Progenitor cell of endocrine pancreas (in vitro differentiated cells): ENCODE data around the gene CD68. TPM values are rescaled to one million over a fixed set of nuclear protein-coding genes. Genes with fewer than 3 reads are reported as not detected.

Source experiments
- DNase-seq: peaks from one replicate; pipeline ENCODE4 v3.0.0; 2021; ENCODE audit warnings: low spot score; ENCODE audit not compliant: unreplicated experiment
- H3K27ac Mint-ChIP-seq: 2 replicates; pipeline ENCODE4 v1.8.0; 2021; ENCODE audit warnings: mild to moderate bottlenecking, moderate library complexity, mixed read lengths
- H3K27me3 Mint-ChIP-seq: 2 replicates; pipeline ENCODE4 v1.8.0; 2021; ENCODE audit warnings: mixed read lengths
- H3K36me3 Mint-ChIP-seq: 2 replicates; pipeline ENCODE4 v1.8.0; 2022; ENCODE audit warnings: mixed read lengths; ENCODE audit not compliant: insufficient read depth
- H3K4me1 Mint-ChIP-seq: 2 replicates; pipeline ENCODE4 v1.8.0; 2021; ENCODE audit warnings: low read depth, mixed read lengths
- H3K4me3 Mint-ChIP-seq: 2 replicates; pipeline ENCODE4 v1.8.0; 2021; ENCODE audit warnings: low read depth, mild to moderate bottlenecking, moderate library complexity, mixed read lengths
- H3K9me3 Mint-ChIP-seq: 2 replicates; pipeline ENCODE4 v1.8.0; 2021; ENCODE audit warnings: low read depth, mixed read lengths
- CTCF ChIP-seq: fragments of 200-600 bp; sonication (generic); IDR thresholded peaks from one replicate; pipeline ENCODE4 v1.5.0; 2021; ENCODE audit warnings: antibody characterized with exemption, mild to moderate bottlenecking; ENCODE audit not compliant: unreplicated experiment
- total RNA-seq: library from RNA; stranded (reverse); gene quantifications from 2 replicates; pipeline ENCODE4 v1.2.1, GENCODE V29; 2021

Gene CD68
- total RNA-seq, 1 donor from 2014 or later = not detected

- peak overlapping the region; percentile 98 for H3K4me3 Mint-ChIP-seq
- peak overlapping the region; percentile 97 for H3K27ac Mint-ChIP-seq
- no peak for TF ChIP-seq CTCF
- DNase-seq = peak; percentile 73
- H3K36me3 Mint-ChIP-seq = peaks cover 46% of the 10 kb centered on the region
- no peaks in the 10 kb centered on the region for H3K27me3 Mint-ChIP-seq
- H3K9me3 Mint-ChIP-seq = no peaks in the 10 kb centered on the region
- peaks cover 24% of the 10 kb centered on the region for H3K4me1 Mint-ChIP-seq
Observed at GRCh38 chr17:7573324-7574080, 5.9 kb upstream of the CD68 start.

GRCh38 chr17:7574176-7574953 is 5.1 kb upstream of the CD68 start:
- peak overlapping the region; percentile 97 for H3K27ac Mint-ChIP-seq
- TF ChIP-seq CTCF = no peak
- H3K27me3 Mint-ChIP-seq = no peaks in the 10 kb centered on the region
- DNase-seq = no peak
- H3K36me3 Mint-ChIP-seq = peaks cover 48% of the 10 kb centered on the region
- H3K9me3 Mint-ChIP-seq = no peaks in the 10 kb centered on the region
- peaks cover 29% of the 10 kb centered on the region for H3K4me1 Mint-ChIP-seq
- H3K4me3 Mint-ChIP-seq = peak overlapping the region; percentile 98

- Mint-ChIP-seq H3K9me3 (no peaks in the 10 kb centered on the region), H3K4me1 (peaks cover 34% of the 10 kb centered on the region), H3K36me3 (peaks cover 43% of the 10 kb centered on the region), H3K4me3 (peak overlapping the region; percentile 98), H3K27me3 (no peaks in the 10 kb centered on the region), H3K27ac (peak overlapping the region; percentile 97)
- no peak for DNase-seq
- TF ChIP-seq CTCF = no peak
Observed at GRCh38 chr17:7575481-7575883, 4.0 kb upstream of the CD68 start.

- peak overlapping the region; percentile 86 for H3K27ac Mint-ChIP-seq
- H3K36me3 Mint-ChIP-seq = peaks cover 41% of the 10 kb centered on the region
- H3K4me1 Mint-ChIP-seq = peaks cover 39% of the 10 kb centered on the region
- H3K4me3 Mint-ChIP-seq = peak overlapping the region; percentile 98
- no peaks in the 10 kb centered on the region for H3K27me3 Mint-ChIP-seq
- DNase-seq = no peak
- no peaks in the 10 kb centered on the region for H3K9me3 Mint-ChIP-seq
- no peak for TF ChIP-seq CTCF
Observed at GRCh38 chr17:7575959-7576358, 3.5 kb upstream of the CD68 start.

GRCh38 chr17:7576432-7576937 is 3.0 kb upstream of the CD68 start:
- Mint-ChIP-seq H3K4me1 (peaks cover 42% of the 10 kb centered on the region), H3K36me3 (peaks cover 38% of the 10 kb centered on the region), H3K9me3 (no peaks in the 10 kb centered on the region), H3K27ac (peak overlapping the region; percentile 86), H3K27me3 (no peaks in the 10 kb centered on the region), H3K4me3 (no peak overlapping the region)
- no peak for TF ChIP-seq CTCF
- no peak for DNase-seq
